HG03025 (cell line): ENCODE data around the gene ABHD15.
"Not testable (repeated sequence)": the region's sequence is repeated elsewhere in the genome, so short reads cannot be mapped to it uniquely, and the experiment has no call there.

Experiments used
- ATAC-seq: cut with Tn5 transposase; IDR thresholded peaks from one replicate; pipeline ENCODE4 v1.9.1; 2021; ENCODE audit warnings: mild to moderate bottlenecking, moderate library complexity; ENCODE audit not compliant: unreplicated experiment, low FRiP score

Gene ABHD15

DNA sequence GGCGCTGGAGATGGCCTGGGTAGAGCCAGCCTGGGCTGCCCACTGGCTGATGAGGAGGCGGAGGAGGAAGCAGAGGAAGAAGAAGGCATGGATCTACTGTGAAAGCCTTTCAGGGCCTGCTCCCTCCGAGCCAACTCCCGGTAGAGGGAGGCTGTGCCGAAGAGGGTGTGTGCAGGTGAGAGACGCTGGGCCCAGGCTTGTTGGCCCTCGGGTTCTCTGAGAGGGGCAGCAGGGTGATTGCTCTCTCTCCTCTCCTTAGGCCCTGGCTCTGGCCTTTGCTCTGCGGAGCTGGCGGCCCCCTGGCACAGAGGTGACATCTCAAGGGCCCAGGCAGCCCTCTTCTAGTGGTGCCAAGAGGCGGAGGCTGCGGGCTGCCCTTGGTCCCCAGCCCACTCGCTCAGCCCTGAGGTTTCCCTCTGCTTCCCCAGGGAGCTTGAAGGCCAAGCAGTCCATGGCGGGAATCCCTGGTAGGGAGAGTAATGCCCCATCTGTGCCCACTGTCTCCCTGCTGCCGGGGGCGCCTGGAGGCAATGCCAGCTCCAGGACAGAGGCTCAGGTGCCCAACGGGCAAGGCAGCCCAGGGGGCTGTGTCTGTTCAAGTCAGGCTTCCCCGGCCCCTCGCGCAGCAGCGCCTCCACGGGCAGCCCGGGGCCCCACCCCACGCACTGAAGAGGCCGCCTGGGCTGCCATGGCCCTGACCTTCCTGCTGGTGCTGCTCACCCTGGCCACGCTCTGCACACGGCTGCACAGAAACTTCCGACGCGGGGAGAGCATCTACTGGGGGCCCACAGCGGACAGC, 5.2 kb upstream of the ABHD15 start:
- ATAC-seq = no peak

DNA sequence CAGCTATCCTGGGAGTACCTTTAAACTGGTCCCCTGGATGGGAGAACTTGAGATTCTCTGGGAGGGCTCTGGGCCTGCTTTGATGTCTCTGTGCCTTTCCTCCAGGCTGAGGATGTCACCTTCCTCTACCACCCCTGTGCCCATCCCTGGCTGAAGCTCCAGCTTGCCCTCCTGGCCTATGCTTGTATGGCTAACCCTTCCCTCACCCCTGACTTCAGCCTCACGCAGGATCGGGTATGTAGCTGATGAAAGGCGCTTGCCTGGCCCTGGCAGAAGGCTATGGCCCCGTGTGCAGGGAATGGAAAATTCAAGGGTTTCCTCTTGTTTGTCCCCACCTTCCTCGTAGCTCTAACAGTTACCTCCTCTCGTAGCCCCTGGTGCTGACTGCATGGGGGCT, 4.6 kb upstream of the ABHD15 start:
- ATAC-seq = no peak

- ATAC-seq = no peak
Observed at GRCh38 chr17:29570521-29570920, 3.7 kb upstream of the ABHD15 start.

DNA sequence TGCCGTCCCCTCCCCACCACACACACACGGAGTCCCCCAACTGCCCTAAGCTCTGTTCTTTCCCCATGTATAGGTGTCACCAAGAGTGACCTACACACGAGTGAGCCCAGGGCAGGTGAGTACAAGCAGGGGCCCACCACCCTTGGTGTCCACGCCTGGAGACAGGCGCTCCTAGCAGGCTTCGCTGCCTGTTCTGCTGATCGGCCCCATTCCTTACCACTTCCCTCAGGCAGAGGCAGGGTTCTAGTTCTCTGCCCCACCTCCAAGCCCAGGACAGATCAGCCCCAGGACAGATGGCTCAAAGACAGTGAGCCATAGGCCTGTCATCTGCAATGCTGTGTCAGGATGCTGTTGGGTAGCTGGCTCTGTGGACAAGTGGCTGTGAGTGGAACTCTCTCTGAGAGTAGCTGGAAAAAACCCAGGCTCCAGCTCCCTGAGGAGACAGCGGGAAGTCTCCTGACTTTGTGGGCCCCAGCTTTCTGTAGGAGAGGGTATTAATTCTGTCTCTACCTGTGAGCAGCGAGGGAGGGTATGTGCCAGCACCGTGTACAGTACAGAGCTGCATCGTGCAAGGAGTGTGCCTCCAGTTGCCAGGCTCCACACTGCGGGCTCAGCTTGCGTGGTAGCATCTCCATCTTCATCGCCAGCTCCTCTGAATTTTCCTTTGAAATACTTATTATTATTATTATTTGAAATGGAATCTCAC, 2.6 kb upstream of the ABHD15 start:
- ATAC-seq = no peak

- peak; percentile 49 for ATAC-seq
Observed at GRCh38 chr17:29568331-29569244, 1.8 kb upstream of the ABHD15 start, which contains the start of gene TP53I13. TSS of gene TP53I13 (plus strand) at chr17:29568701. CDS start at chr17:29568759, 58 bp downstream.

DNA sequence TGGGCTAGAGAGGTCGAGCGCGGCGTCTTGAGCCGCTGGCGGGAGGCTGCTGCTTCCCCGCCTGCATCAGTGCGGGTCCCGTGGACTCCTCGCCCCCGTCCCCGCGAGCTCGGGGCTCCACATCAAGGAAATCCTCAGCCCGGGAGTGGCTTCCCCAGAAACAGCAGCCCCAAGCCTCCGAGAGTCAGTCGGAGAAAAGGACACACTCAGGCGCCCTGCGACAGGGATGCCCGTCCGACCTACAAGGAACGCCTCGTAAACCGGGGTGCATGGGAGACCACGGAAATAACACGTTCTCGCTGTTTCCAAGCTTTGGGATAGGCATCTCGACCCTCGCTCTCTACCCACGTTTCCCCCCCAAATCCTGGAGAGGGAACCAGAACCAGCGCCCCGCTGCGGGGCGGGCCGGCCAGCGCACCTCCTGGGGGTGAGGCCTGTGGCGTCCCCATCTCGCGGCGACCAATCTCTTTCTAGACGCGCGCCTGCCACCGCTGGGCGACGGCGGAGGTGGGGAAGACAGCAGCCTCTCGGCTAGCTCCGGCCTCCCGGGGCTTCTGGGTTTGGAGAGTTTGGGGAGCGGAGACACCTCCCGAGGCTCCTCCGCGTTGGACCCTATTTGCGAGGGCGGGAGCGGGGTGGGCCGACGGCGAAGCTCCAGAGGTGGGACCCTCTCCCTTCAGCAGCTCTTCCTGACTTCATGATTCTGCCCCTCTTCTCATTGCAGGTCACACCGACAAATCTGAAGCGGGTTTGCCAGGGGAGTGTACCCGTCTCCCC, 905 bp upstream of the ABHD15 start:
- peak; percentile 31 for ATAC-seq

GRCh38 chr17:29567304-29567553, 392 bp upstream of the ABHD15 start:
- ATAC-seq = no peak

GRCh38 chr17:29565643-29566472, 979 bp downstream of the ABHD15 start:
- ATAC-seq = no peak

DNA sequence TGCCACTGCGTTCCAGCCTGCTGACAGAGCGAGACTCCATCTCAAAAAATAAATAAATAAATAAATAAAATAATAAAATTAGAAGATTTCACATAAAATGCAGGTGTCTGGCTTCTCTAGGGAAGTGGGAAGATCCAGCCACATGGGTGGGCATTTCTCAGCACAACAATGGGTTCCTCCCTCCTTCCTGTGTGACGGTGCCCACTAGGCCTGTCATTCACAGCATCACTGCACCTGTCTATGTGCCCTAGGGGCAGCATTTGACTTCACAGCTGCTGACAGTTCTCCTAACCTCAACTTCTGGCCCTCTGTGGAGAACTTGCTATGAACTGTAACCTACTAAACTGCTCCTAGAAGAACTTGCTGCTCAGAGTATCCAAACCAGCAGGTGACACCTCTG, 3.0 kb downstream of the ABHD15 start:
- no peak for ATAC-seq

DNA sequence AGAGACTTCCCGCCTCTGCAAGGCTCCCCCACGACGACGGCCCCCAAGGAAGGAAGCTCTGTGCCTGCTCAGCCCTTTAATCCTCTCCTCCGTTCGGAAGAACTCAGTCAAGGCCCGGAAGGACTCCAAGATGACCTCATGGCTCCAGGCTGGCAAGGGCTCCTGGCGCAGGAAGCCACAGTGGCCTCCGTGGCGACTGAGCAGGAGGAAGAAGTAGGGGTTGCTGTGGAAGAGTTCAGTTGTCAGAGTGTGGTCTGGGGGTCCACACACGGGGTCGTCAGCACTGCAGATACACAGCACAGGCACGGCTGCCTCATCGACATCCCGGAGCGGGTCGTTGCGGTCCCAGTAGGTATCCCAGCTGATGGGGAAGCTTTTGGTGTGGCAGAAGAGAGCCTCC, 4.2 kb downstream of the ABHD15 start:
- no peak for ATAC-seq

DNA sequence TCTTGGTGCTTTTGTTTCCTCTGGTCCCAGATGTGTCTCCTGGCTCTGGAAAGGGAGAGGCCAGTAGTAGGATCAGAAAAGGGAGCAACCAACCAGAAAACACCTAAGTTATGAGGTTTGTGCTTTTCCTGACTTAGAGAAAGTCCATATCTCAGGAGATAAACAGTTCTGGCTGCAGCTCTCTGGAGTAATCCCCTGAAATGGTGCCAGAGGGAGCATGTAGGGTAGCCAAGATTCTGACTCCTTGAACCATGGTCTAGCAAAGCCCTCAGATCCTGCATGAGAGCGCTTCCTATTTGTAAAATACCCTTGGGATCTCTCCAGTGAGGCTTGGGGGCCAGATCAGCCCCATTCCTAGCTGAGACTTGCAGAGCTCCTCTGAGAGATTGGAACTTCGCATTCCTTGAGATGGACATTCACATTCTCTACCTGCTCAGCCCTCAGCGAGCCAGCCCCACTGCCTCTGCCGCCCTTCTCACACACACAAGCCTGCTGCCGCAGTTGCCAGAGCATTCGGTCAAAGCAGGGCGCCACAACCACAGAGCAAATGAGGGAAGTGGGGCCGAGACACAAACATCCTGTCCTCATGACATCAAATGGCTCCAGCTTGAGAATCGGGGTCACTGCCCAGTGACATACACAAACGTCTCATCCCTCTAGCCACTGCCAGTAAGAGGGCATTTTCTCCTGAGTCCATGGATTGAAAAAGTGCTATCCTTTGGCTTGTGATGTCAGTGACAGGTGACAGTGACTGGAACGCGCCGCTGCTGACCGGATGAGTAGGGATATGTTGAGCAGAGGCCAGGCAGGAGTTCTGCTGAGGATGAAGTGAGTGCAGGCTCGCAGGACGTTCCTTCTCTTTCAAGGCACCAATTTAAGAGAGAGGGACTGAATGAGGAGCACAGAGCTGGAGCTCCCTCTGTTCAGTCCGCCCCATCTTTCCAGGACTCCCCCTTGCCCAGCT, 5.0 kb downstream of the ABHD15 start:
- no peak for ATAC-seq

DNA sequence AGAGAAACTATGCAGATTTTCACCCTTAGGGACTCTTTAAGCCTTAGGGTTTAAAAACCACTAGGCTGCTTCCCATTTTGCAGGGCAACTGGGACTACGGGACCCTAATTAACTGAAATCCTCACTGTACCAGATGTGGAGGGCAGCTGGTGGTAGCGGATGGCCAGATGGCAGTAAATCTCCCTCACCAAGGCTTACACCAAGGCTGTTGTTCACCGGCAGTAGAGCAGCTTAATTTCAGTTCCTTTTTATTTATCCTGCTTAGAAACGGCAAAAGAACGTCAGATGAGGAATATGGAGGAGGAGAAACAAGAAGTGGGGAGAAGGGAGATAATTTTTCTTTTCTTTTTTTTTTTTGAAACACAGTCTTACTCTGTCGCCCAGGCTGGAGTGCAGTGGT, 6.5 kb downstream of the ABHD15 start:
- ATAC-seq = no peak

GRCh38 chr17:29559640-29560039, 7.2 kb downstream of the ABHD15 start:
- ATAC-seq = no peak

DNA sequence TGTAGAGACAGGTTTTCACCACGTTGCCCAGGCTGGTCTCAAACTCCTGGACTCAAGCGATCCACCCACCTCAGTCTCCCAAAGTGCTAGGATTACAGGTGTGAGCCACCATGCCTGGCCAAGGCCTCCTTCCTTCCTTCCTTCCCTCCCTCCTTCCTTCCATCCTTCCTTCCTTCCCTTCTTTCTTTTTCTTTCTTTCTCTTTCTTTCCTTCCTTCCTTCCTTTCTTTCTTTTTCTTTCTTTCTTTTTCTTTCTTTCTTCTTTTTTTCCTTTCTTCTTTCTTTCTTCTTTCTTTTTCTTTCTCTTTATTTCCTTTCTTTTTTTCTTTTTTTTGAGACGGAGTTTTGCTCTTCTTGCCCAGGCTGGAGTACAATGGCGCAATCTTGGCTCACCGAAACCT, 8.7 kb downstream of the ABHD15 start:
- not testable (repeated sequence) for ATAC-seq

- ATAC-seq = no peak
Observed at GRCh38 chr17:29557739-29558116, 9.1 kb downstream of the ABHD15 start.

DNA sequence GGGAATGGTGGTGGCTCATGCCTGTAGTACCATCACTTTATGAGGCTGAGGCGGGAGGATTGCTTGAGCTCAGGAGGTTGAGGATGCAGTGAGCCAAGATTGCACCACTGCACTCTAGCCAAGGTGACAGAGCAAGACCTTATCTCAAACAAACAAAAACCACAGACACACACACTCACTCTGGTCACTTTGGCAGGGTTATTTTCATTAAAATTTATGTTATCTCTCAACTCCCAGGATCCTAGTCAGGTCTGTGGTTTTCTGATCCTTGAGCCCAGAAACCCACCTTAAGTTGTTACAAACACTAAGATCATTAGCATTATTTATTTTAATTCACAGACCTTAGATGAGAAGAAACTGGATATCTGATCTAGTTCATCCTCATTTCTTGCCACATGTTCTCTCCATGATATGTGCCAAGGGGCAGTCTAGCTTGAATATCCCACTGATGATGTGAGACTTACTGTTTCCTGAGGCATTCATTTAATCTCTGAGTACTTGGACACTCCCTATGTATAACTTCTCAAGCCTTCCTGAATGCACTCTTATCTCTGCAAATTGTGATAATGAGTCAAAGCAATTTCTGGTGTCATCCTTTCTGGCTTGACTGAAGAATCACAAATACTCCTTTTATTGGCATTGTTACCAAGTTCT, 9.6 kb downstream of the ABHD15 start:
- ATAC-seq = no peak

DNA sequence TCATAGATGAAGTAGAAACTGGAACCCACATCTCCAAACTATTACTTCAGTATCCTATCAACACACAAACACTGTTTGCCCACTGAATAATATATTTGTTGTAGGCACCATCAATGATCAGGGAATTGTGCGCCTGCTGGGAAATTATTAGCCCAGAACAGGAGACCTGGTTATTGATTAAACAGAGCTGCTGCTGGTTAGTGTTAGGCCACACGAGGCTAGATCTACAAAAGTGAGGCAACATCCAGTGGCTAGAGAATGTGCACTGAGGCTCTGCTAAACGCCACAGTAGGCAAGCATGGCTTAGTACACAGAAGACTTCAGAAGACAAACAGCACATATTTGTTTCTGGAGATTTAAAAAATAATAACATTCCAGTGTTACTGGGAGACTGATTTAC, 11.0 kb downstream of the ABHD15 start:
- ATAC-seq = no peak
